ENCODE results near the gene PTPRF.

GRCh38 chr1:43606624-43607023, 75.9 kb downstream of the PTPRF start:
- no peak for TF ChIP-seq CTCF (IDR thresholded peaks at IDR 0.05 in 8 of 11, conservative IDR thresholded peaks at IDR 0.05 in 3 of 11)
- TF ChIP-seq POLR2AphosphoS5 (IDR thresholded peaks at IDR 0.05) = no peak

Measured in spleen (tissue), 7 donors.